ENCODE results near the gene EIF2AK2. TPM values are rescaled to one million over a fixed set of nuclear protein-coding genes. Genes with fewer than 3 reads are reported as not detected.
"Not testable (repeated sequence)": the region's sequence is repeated elsewhere in the genome, so short reads cannot be mapped to it uniquely, and the experiment has no call there.

EIF2AK2 gene
- polyA plus RNA-seq, 2 of the 4 experiments (the other 2 are of a cell fraction) = 29.8 to 47.2 TPM

DNA sequence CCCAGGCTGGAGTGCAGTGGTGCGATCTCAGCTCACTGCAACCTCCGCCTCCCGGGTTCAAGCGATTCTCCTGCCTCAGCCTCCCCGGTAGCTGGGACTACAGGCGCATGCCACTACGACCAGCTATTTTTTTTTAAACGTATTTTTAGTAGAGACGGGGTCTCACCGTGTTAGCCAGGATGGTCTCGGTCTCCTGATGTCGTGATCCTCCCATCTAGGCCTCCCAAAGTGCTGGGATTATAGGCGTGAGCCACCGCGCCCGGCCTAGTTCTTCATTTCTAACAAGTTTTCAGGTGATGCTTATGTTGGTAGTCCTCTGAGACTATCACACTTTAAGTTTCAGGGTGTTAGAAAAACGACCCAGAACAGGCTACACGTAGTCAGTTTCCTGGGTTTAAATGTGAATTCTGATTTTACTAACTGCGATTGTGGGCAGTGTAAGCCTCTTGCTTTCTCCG lies 39.1 kb upstream of the EIF2AK2 start:
- TF ChIP-seq CHD4 (IDR thresholded peaks at IDR 0.05; ENCODE audit: borderline replicate concordance) = peak; percentile 67; the same call in 1 of the 2 replicates
- ATAC-seq = peak in 1 of 2 experiments; percentile 17; a peak in 1 of 6 replicates
- Histone ChIP-seq H3K4me2 (peak overlapping the region; percentile 99), H3K4me3 (peak overlapping the region; percentile 70), H3K4me1 (peaks cover 12% of the 10 kb centered on the region), H3K27ac (peak overlapping the region; percentile 81 to 91)
- ChIA-PET CTCF (interaction anchor here (0.7 to 2.5 kb wide), 3 partner anchors 11 to 38 kb away, joined by 3 to 8 read pairs (median 7); no protein-coding TSS in a partner anchor), POLR2A (interaction anchor here (1.0 to 1.2 kb wide), 2 partner anchors 38 to 39 kb away, joined by 4 to 5 read pairs; partner anchors contain the start of gene EIF2AK2)
- WGBS (ENCODE audit: missing lambda C conversion rate) = 73% methylated on average over 20 of the region's 20 CpGs
- not testable (repeated sequence) for H3K9me3 ChIP-seq; FAIRE-seq; DNase-seq (ENCODE audit: low read depth in 1 of 2, low spot score in 1 of 2)

DNA sequence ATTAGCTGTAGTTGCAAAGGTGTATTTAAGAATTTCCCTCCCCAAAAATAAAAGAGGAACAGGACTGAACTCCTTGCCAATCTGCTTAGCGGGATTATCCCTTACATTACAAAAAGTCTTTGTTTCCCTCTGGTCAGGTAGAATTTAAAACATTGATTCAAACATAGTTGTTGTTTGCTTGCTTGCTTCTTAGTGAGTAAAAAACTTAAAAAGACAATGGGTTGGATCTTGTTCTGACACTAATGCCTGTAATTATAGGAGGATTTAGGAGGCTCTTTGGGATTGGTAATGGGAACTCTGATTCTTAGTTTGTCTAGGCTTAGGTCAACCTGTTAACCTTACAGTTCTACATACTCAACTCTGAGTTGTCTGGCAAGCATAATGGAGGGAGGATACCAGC lies 35.8 kb upstream of the EIF2AK2 start:
- ChIA-PET POLR2A (no interaction called here), CTCF (no interaction called here)
- Histone ChIP-seq H3K27ac (no peak overlapping the region), H3K4me2 (no peak overlapping the region), H3K4me1 (peaks cover 23% of the 10 kb centered on the region), H3K9me3 (no peaks in the 10 kb centered on the region), H3K4me3 (no peak overlapping the region)
- DNase-seq (ENCODE audit: low read depth in 1 of 2, low spot score in 1 of 2) (no peak), ATAC-seq (no peak), FAIRE-seq (no peak)
- no peak for TF ChIP-seq KDM5A (IDR thresholded peaks at IDR 0.05)
- TF ChIP-seq RARB (CRISPR knock-in tag; IDR thresholded peaks at IDR 0.05) = no peak
- TF ChIP-seq FOSB (CRISPR knock-in tag; IDR thresholded peaks at IDR 0.05) = no peak
- no peak for TF ChIP-seq EHMT2 (IDR thresholded peaks at IDR 0.05; ENCODE audit: low read depth)
- TF ChIP-seq CEBPB (IDR thresholded peaks at IDR 0.05) = no peak
- TF ChIP-seq, protein P1, sequence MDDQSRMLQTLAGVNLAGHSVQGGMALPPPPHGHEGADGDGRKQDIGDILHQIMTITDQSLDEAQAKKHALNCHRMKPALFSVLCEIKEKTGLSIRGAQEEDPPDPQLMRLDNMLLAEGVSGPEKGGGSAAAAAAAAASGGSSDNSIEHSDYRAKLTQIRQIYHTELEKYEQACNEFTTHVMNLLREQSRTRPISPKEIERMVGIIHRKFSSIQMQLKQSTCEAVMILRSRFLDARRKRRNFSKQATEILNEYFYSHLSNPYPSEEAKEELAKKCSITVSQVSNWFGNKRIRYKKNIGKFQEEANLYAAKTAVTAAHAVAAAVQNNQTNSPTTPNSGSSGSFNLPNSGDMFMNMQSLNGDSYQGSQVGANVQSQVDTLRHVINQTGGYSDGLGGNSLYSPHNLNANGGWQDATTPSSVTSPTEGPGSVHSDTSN (IDR thresholded peaks at IDR 0.05) = no peak
- TF ChIP-seq NPAS2 (CRISPR knock-in tag; IDR thresholded peaks at IDR 0.05; ENCODE audit: borderline replicate concordance) = no peak
- TF ChIP-seq, protein P2, sequence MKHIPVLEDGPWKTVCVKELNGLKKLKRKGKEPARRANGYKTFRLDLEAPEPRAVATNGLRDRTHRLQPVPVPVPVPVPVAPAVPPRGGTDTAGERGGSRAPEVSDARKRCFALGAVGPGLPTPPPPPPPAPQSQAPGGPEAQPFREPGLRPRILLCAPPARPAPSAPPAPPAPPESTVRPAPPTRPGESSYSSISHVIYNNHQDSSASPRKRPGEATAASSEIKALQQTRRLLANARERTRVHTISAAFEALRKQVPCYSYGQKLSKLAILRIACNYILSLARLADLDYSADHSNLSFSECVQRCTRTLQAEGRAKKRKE (CRISPR knock-in tag; IDR thresholded peaks at IDR 0.05; ENCODE audit: low read depth) = no peak
- TF ChIP-seq HEYL (CRISPR knock-in tag; IDR thresholded peaks at IDR 0.05) = no peak
- TF ChIP-seq PHF8 (IDR thresholded peaks at IDR 0.05; ENCODE audit: borderline replicate concordance, low read depth) = no peak
- TF ChIP-seq ZC3H11A (IDR thresholded peaks at IDR 0.05) = no peak
- TF ChIP-seq SMC3 (IDR thresholded peaks at IDR 0.05) = no peak
- no peak for TF ChIP-seq MYC (IDR thresholded peaks at IDR 0.05; ENCODE audit: borderline replicate concordance, low read length)
- no peak for TF ChIP-seq HOXB13 (CRISPR knock-in tag; IDR thresholded peaks at IDR 0.05; ENCODE audit: low read depth)
- no peak for TF ChIP-seq EP300 (IDR thresholded peaks at IDR 0.05)
- TF ChIP-seq, protein P3, sequence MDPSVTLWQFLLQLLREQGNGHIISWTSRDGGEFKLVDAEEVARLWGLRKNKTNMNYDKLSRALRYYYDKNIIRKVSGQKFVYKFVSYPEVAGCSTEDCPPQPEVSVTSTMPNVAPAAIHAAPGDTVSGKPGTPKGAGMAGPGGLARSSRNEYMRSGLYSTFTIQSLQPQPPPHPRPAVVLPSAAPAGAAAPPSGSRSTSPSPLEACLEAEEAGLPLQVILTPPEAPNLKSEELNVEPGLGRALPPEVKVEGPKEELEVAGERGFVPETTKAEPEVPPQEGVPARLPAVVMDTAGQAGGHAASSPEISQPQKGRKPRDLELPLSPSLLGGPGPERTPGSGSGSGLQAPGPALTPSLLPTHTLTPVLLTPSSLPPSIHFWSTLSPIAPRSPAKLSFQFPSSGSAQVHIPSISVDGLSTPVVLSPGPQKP (IDR thresholded peaks at IDR 0.05; ENCODE audit: low read depth, low read length) = no peak
- no peak for TF ChIP-seq RNF2 (IDR thresholded peaks at IDR 0.05; ENCODE audit: borderline replicate concordance, low read depth)
- WGBS (ENCODE audit: missing lambda C conversion rate) = 93% methylated on average over 1 of the region's 1 CpG

DNA sequence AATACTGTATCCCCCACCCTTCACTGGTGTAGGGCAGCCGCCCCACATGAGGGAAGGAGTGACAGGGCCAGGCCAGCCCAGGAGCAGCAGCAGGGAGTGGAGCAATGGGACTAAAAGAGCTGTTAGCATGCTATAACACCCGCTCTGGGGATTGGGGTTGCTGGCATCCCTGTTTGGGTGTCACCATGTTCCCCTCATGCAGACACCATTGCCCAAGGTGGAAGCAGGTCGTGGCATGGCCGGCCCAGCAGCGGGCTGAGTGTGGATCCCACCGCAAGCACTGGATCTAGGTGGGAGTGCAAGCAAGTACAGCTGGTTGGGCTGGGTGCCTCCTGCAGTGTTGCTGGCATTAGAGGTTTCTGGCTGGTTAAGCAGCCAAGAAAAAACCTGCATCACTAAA lies 35.0 kb upstream of the EIF2AK2 start:
- no peak for FAIRE-seq
- Histone ChIP-seq H3K9me3 (no peaks in the 10 kb centered on the region), H3K4me1 (peaks cover 18% of the 10 kb centered on the region), H3K4me3 (no peak overlapping the region), H3K4me2 (no peak overlapping the region), H3K27ac (peak overlapping the region in 1 of 2 experiments; percentile 7; a peak in 1 of 6 replicates)
- 79% methylated on average over 6 of the region's 6 CpGs for WGBS (ENCODE audit: missing lambda C conversion rate)
- ChIA-PET CTCF (interaction anchor here (0.8 to 4.4 kb wide), 3 partner anchors 15 to 29 kb away, joined by 3 to 25 read pairs (median 3); no protein-coding TSS in a partner anchor), POLR2A (interaction anchor here (0.7 kb wide), 1 partner anchor 13 kb away, joined by 3 read pairs; no protein-coding TSS in a partner anchor)
- no peak for ATAC-seq
- DNase-seq (ENCODE audit: low read depth in 1 of 2, low spot score in 1 of 2) = no peak
- TF ChIP-seq CEBPB (IDR thresholded peaks at IDR 0.05) (no peak), CHD2 (IDR thresholded peaks at IDR 0.05; ENCODE audit: low read length, partially characterized antibody) (no peak), HEYL (CRISPR knock-in tag; IDR thresholded peaks at IDR 0.05) (no peak), RNF2 (IDR thresholded peaks at IDR 0.05; ENCODE audit: borderline replicate concordance, low read depth) (no peak), REST (IDR thresholded peaks at IDR 0.05) (no peak), SMC3 (IDR thresholded peaks at IDR 0.05) (no peak), MYC (IDR thresholded peaks at IDR 0.05; ENCODE audit: borderline replicate concordance, low read length) (no peak), USF2 (IDR thresholded peaks at IDR 0.05) (no peak)
- TF ChIP-seq, protein P2 (CRISPR knock-in tag; IDR thresholded peaks at IDR 0.05; ENCODE audit: low read depth) = no peak
- TF ChIP-seq, protein P1 (IDR thresholded peaks at IDR 0.05) = no peak
